IPS-18a (cell line): ENCODE data around the gene CTSG.
"Not testable (repeated sequence)": the region's sequence is repeated elsewhere in the genome, so short reads cannot be mapped to it uniquely, and the experiment has no call there.

Experiments used
- H3K27ac ChIP-seq: one replicate; pipeline ENCODE4 v1.5.1; 2013; ENCODE audit warnings: low read length
- H3K27me3 ChIP-seq: one replicate; pipeline ENCODE4 v1.6.1; 2013; ENCODE audit warnings: mild to moderate bottlenecking, low read length; ENCODE audit not compliant: control insufficient read depth, insufficient read depth
- H3K36me3 ChIP-seq: one replicate; pipeline ENCODE4 v1.6.1; 2013; ENCODE audit warnings: low read depth, low read length; ENCODE audit not compliant: control insufficient read depth
- H3K4me1 ChIP-seq: one replicate; pipeline ENCODE4 v1.6.1; 2013; ENCODE audit warnings: low read depth, low read length; ENCODE audit not compliant: control insufficient read depth
- H3K4me3 ChIP-seq: one replicate; pipeline ENCODE4 v1.5.1; 2013; ENCODE audit warnings: low read length
- H3K9ac ChIP-seq: one replicate; pipeline ENCODE4 v1.6.1; 2013; ENCODE audit warnings: mild to moderate bottlenecking, low read length, moderate library complexity
- H3K9me3 ChIP-seq: one replicate; pipeline ENCODE4 v1.6.1; 2013; ENCODE audit warnings: low read depth, low read length; ENCODE audit not compliant: control insufficient read depth

The CTSG gene

DNA sequence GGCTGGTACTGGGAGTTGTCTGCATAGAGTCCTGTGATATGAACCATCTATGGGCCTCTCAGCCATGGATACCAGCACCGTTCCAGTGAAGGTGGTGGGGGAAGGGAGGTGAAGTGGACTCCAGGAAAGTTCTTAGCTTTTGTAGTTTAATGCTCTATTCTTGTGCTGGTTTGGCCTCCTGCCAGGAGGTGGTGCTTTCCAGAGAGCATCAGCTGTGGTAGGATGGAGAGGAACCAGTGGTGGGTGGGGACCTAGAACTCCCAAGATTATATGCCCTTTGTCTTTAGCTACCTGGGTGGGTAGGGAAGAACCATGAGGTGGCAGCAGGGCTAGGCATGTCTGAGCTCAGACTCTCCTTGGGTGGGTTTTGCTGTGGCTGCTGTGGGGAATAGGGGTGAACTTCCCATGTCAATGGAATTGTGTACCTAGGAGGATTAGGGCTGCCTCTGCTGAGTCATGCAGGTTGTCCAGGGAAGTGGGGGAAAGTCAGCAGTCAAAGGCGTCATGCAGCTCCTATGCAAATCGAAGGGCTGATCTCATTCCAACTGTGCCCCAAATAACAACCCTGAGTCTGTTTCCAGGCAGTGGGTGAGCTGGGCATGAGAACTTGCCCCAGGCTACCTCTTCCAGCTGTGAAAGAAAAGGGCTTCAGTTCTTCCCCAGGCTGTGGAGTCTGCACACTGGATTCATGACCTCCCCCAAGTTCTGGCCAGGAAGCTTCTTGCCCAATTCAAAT lies 19.2 kb upstream of the CTSG start:
- H3K4me3 ChIP-seq = no peak overlapping the region
- no peaks in the 10 kb centered on the region for H3K27me3 ChIP-seq
- no peak overlapping the region for H3K9ac ChIP-seq
- no peaks in the 10 kb centered on the region for H3K4me1 ChIP-seq
- peaks cover 11% of the 10 kb centered on the region for H3K9me3 ChIP-seq
- no peaks in the 10 kb centered on the region for H3K36me3 ChIP-seq
- H3K27ac ChIP-seq = no peak overlapping the region

DNA sequence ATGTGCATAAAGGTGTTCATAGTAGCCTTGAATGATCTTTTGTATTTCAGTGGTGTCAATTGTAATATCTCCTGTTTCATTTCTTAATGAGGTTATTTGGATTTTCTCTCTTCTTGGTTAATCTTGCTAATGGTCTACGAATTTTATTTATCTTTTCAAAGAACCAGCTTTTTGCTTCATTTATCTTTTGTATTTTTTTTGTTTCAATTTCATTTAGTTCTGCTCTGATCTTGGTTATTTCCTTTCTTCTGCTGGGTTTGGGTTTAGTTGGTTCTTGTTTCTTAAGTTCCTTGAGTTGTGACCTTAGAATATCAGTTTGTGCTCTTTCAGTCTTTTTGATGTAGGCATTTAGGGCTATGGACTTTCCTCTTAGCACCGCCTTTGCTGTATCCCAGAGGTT lies 15.0 kb upstream of the CTSG start:
- not testable (repeated sequence) for H3K9me3 ChIP-seq, H3K27ac ChIP-seq, H3K36me3 ChIP-seq, H3K9ac ChIP-seq, H3K27me3 ChIP-seq, H3K4me1 ChIP-seq, H3K4me3 ChIP-seq

DNA sequence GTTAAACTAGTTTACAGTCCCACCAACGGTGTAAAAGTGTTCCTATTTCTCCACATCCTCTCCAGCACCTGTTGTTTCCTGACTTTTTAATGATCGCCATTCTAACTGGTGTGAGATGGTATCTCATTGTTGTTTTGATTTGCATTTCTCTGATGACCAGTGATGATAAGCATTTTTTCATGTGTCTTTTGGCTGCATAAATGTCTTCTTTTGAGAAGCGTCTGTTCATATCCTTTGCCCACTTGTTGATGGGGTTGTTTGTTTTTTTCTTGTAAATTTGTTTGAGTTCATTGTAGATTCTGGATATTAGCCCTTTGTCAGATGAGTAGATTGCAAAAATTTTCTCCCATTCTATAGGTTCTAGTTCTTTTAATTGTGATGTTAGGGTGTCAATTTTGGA lies 8.4 kb upstream of the CTSG start:
- not testable (repeated sequence) for H3K9me3 ChIP-seq

DNA sequence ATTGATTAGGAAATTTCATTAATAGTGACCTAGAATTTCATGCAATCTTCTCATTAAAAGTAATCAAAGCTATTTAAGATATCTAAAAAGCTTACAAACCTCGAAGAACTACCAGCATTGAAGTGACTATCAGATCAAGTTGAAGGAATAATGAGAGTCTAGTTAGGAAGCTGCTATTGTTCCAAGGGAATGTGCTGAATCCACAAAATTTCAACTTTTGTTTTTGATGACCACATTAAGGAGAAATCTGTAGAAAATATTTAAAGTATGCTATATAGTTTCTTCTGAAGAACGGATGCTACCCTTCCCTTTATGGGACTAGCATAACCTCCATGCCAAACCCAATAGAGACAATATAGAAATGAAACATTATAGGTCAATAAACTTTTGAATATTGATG lies 2.5 kb upstream of the CTSG start:
- Histone ChIP-seq H3K9ac (no peak overlapping the region), H3K9me3 (no peaks in the 10 kb centered on the region), H3K27me3 (no peaks in the 10 kb centered on the region), H3K4me1 (no peaks in the 10 kb centered on the region), H3K36me3 (no peaks in the 10 kb centered on the region), H3K27ac (no peak overlapping the region), H3K4me3 (no peak overlapping the region)

More for the DNA sequence above, 8.4 kb upstream of the CTSG start:
- not testable (repeated sequence) for H3K27me3 ChIP-seq, H3K4me3 ChIP-seq, H3K36me3 ChIP-seq, H3K27ac ChIP-seq, H3K4me1 ChIP-seq, H3K9ac ChIP-seq

DNA sequence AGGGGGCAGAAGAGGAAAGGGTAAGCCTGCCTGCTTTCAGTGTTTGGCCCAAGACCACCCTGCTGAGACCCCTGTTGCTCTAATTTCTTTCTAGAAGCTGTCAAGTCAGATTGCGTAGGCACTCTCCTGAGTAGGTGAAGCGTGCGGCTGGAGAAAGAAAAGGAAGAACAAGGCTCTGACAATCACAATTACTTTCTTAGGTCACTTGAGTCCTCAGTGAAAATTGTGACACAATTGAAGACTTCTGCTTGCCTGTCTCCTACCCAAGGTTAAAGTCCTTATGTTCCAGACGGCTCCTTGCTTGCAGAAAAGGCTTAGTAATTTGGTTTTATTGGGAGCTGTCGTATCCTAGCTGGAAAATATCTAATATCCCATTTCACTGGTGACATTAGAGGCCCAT lies 721 bp upstream of the CTSG start:
- H3K4me1 ChIP-seq = no peaks in the 10 kb centered on the region
- no peak overlapping the region for H3K27ac ChIP-seq
- no peaks in the 10 kb centered on the region for H3K36me3 ChIP-seq
- H3K9me3 ChIP-seq = no peaks in the 10 kb centered on the region
- H3K27me3 ChIP-seq = no peaks in the 10 kb centered on the region
- H3K4me3 ChIP-seq = no peak overlapping the region
- H3K9ac ChIP-seq = no peak overlapping the region

DNA sequence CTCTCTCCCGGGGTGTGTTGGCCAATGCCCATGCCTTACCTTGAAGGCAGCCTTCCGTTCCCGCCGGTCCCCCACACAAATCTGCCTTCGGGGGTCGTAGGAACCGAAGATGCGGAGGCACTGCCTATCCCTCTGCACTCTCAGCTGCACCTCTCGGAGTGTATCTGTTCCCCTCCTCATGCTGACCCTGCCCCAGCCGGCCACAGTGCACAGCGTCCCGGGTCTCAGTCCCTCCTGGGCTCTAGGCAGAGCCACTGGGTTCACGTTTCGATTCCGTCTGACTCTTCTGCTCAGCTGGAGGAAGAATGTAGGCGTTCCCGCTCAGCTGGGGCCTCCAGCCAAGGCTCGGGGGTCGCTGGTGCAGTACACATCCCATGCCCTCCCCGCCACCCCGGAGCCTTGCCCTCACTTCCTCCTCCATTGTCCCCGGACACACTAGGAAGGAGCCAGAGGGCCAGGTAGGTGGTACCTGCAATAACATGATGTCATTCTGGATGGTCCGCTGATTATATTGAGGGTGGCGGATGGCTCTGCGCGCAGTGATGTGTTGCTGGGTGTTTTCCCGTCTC lies 1.8 kb downstream of the CTSG start:
- Histone ChIP-seq H3K4me1 (no peaks in the 10 kb centered on the region), H3K36me3 (no peaks in the 10 kb centered on the region), H3K9ac (no peak overlapping the region), H3K27me3 (no peaks in the 10 kb centered on the region), H3K27ac (no peak overlapping the region), H3K4me3 (no peak overlapping the region), H3K9me3 (no peaks in the 10 kb centered on the region)

DNA sequence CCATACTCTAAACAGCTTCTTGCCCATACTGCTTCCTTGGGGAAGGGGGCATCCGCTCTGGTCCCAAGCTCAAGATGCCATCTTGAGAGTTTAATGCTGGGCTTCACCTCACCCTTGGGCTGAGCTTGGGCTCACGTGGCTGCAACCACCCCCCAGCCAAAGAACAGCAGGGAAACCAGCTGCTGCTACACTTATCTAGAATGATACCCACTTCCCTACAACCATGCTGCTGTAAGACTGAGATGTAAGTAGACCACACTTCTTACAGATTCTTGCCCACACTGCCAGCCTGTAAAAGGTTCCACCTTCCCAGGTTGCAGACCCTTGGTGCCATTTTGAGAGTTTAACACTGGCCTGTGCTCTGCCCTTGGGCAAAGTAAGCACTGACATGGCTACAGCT lies 9.7 kb downstream of the CTSG start:
- no peak overlapping the region for H3K4me3 ChIP-seq
- no peaks in the 10 kb centered on the region for H3K9me3 ChIP-seq
- H3K36me3 ChIP-seq = no peaks in the 10 kb centered on the region
- no peaks in the 10 kb centered on the region for H3K27me3 ChIP-seq
- H3K9ac ChIP-seq = no peak overlapping the region
- H3K4me1 ChIP-seq = no peaks in the 10 kb centered on the region
- no peak overlapping the region for H3K27ac ChIP-seq

DNA sequence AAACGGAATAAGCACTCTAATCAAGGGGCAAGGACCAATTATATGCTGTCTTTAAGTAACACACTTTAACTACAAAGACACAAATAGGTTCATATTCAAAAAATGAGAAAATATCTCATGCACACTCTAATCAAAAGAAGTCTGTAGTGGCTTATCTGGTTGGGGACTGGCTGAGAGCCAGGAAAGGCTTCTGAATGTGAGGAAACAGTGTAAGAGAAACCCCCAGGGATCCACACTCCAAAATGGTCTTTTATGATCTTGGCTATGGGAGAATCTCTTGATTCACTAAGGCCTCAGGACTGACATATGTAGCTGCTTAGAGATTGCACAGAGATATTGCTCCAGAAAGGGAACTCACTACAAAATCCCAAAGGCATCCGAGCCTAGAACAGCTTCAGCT lies 10.3 kb downstream of the CTSG start:
- no peaks in the 10 kb centered on the region for H3K4me1 ChIP-seq
- no peaks in the 10 kb centered on the region for H3K9me3 ChIP-seq
- H3K9ac ChIP-seq = no peak overlapping the region
- no peaks in the 10 kb centered on the region for H3K36me3 ChIP-seq
- no peak overlapping the region for H3K4me3 ChIP-seq
- no peaks in the 10 kb centered on the region for H3K27me3 ChIP-seq
- H3K27ac ChIP-seq = no peak overlapping the region

DNA sequence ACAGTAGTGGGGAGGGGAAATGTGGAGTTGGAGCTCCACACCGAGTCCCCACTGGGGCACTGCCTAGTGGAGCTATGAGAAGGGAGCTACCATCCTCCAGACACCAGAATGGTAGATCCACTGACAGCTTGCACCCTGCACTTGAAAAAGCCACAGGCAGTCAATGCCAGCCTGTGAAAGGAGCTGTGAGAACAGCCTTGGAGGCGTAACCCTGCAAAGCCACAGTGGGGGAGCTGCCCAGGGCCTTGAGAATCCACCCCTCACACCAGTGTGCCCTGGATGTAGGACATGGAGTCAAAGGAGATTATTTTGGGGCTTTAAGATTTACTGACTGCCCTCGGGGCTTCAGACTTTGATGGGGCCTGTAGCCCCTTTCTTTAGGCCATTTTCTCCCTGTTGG lies 12.5 kb downstream of the CTSG start:
- Histone ChIP-seq H3K9ac (no peak overlapping the region), H3K4me3 (no peak overlapping the region), H3K9me3 (no peaks in the 10 kb centered on the region)

DNA sequence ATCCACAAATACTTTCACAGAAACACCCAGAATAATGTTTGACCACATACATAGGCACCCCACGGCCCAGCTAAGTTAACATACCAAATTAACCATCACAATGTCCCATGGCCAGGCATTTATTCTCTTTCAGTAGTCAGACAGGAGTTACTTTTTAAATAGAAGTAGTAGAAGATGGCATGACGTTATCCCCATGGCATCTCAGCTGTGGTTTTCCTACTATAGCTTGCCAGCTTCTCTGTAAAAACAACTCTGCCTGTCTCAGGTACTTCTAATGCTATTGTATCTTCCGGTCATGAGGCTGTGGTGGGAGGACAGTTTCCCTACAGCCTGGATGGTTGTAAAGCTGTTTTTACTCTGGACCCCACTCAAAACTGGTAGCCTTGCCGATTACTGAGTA lies 19.3 kb downstream of the CTSG start:
- no peak overlapping the region for H3K27ac ChIP-seq
- no peaks in the 10 kb centered on the region for H3K9me3 ChIP-seq
- no peaks in the 10 kb centered on the region for H3K4me1 ChIP-seq
- H3K4me3 ChIP-seq = no peak overlapping the region
- H3K36me3 ChIP-seq = no peaks in the 10 kb centered on the region
- no peaks in the 10 kb centered on the region for H3K27me3 ChIP-seq
- no peak overlapping the region for H3K9ac ChIP-seq

More for the DNA sequence above, 12.5 kb downstream of the CTSG start:
- Histone ChIP-seq H3K36me3 (no peaks in the 10 kb centered on the region), H3K27ac (no peak overlapping the region), H3K27me3 (no peaks in the 10 kb centered on the region), H3K4me1 (no peaks in the 10 kb centered on the region)

DNA sequence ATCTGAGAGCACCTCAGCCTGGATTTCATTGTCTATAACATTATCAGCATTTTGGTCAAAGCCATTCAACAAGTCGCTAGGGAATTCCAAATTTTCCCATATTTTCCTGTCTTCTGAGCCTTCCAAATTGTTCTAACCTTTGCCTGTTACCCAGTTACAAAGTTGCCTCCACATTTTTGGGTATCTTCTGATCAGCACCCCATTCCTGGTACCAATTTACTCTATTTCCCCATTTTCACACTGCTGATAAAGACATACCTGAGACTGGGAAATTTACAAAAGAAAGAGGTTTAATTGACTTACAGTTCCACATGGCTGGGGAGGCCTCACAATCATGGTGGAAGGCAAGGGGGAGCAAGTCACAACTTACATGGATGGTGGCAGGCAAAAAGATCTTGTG lies 27.0 kb downstream of the CTSG start:
- not testable (repeated sequence) for H3K27me3 ChIP-seq, H3K4me3 ChIP-seq, H3K9me3 ChIP-seq, H3K4me1 ChIP-seq, H3K27ac ChIP-seq, H3K9ac ChIP-seq, H3K36me3 ChIP-seq

DNA sequence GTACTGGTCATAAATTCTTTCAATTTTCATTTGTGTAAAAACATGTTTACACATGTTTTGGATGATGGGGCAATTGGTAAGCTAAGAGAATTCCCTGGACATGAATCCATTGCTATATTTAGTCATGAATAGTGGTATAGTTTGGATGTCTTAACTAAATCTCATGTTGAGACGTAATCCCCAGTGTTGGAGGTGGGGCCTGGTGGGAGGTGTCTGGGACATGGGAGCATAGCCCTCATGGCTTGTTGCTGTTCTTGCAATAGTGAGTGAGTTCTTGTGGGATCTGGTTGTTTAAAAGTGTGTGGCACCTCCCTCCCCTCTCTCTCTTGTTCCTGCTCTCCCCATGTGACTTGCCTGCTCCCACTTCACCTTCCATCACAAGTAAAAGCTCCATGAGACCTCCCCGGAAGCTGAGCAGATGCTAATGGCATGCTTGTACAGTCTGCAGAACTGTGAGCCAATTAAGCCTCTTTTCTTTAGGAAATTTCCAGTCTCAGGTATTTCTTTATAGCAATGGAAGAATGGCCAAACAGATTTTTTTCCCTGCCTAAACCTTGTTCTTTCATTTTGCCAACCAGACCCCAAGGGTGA lies 33.6 kb downstream of the CTSG start:
- H3K9me3 ChIP-seq = peaks cover 6% of the 10 kb centered on the region
- H3K4me1 ChIP-seq = peaks cover 6% of the 10 kb centered on the region
- H3K9ac ChIP-seq = no peak overlapping the region
- no peaks in the 10 kb centered on the region for H3K27me3 ChIP-seq
- no peak overlapping the region for H3K27ac ChIP-seq
- H3K4me3 ChIP-seq = no peak overlapping the region
- H3K36me3 ChIP-seq = no peaks in the 10 kb centered on the region
